GM18505 (cell line): ENCODE measurements around the gene SLC37A4.
"Not testable (repeated sequence)": the region's sequence is repeated elsewhere in the genome, so short reads cannot be mapped to it uniquely, and the experiment has no call there.

Experiments
- ATAC-seq: cut with Tn5 transposase; IDR thresholded peaks from one replicate; pipeline ENCODE4 v1.9.1; 2021; ENCODE audit not compliant: unreplicated experiment
- POLR2A ChIP-seq: IDR thresholded peaks from 4 replicates; pipeline ENCODE4 v1.6.1; 2011; ENCODE audit warnings: borderline replicate concordance; ENCODE audit not compliant: insufficient read depth, insufficient read length; ENCODE audit errors: extremely low read depth

The SLC37A4 gene

GRCh38 chr11:119018074-119018938 lies 12.4 kb downstream of the SLC37A4 start, which contains the start of the genes RPS25 and TRAPPC4:
RPS25 (minus strand) TSS chr11:119018343; CDS start chr11:119018284, 59 bp downstream.
TRAPPC4 (plus strand) TSS chr11:119018766; CDS start chr11:119018796, 30 bp downstream.
- TF ChIP-seq POLR2A: peak; percentile 94
- ATAC-seq: peak; percentile 73

GRCh38 chr11:119017377-119017776 lies 13.3 kb downstream of the SLC37A4 start:
- ATAC-seq: not testable (repeated sequence)

GRCh38 chr11:119016216-119017009 lies 14.3 kb downstream of the SLC37A4 start:
- TF ChIP-seq POLR2A: no peak
- ATAC-seq: no peak

- TF ChIP-seq POLR2A: peak; percentile 42
- ATAC-seq: no peak
Measured at GRCh38 chr11:119015054-119015611, 15.5 kb downstream of the SLC37A4 start.

- TF ChIP-seq POLR2A: no peak
- no peak for ATAC-seq
Measured at GRCh38 chr11:119014209-119014924, 16.3 kb downstream of the SLC37A4 start.

GRCh38 chr11:119012629-119013170 lies 18.0 kb downstream of the SLC37A4 start:
- ATAC-seq: no peak
- no peak for TF ChIP-seq POLR2A

GRCh38 chr11:119011476-119012053 lies 19.1 kb downstream of the SLC37A4 start:
- TF ChIP-seq POLR2A: no peak
- ATAC-seq: no peak

GRCh38 chr11:119006656-119007055 lies 24.0 kb downstream of the SLC37A4 start:
- no peak for TF ChIP-seq POLR2A

GRCh38 chr11:119000906-119001305 lies 29.8 kb downstream of the SLC37A4 start:
- TF ChIP-seq POLR2A: no peak
- no peak for ATAC-seq

More at GRCh38 chr11:119006656-119007055, 24.0 kb downstream of the SLC37A4 start:
- ATAC-seq: no peak

GRCh38 chr11:118998822-118999221 lies 31.9 kb downstream of the SLC37A4 start:
- TF ChIP-seq POLR2A: no peak
- no peak for ATAC-seq

GRCh38 chr11:118998388-118998717 lies 32.3 kb downstream of the SLC37A4 start:
- ATAC-seq: no peak
- no peak for TF ChIP-seq POLR2A

GRCh38 chr11:118997627-118998387 lies 32.9 kb downstream of the SLC37A4 start, which contains the start of gene CENATAC:
CENATAC (plus strand) TSS chr11:118998138; CDS start chr11:118998198, 60 bp downstream.
- TF ChIP-seq POLR2A: peak; percentile 82
- ATAC-seq: peak; percentile 94
